GM12878 (cell line): ENCODE results near the gene ATOH7. TPM values are rescaled to one million over a fixed set of nuclear protein-coding genes. Genes with fewer than 3 reads are reported as not detected.

ENCODE experiments used
- ATAC-seq: fragments of 200-7000 bp; cut with Tn5 transposase; 3 replicates; pipeline ENCODE4 v1.9.1; 2020; ENCODE audit warnings: mild to moderate bottlenecking, moderate library complexity
- BruUV-seq: library from RNA; stranded (reverse); fragments of 400-500 nt; replicated peaks from 2 replicates; lab custom pipeline; 2021; lab: Mats Ljungman, UMichigan
- CTCF ChIA-PET: fragments of 300-600 bp; sonication (Branson Sonifier 250); formaldehyde crosslinking; extraction: SDS; loops from one replicate; lab custom pipeline; 2021; ENCODE audit warnings: inconsistent platforms; lab: Yijun Ruan, JAX
- POLR2A ChIA-PET: fragments of 350-600 bp; formaldehyde crosslinking; extraction: SDS; loops from one replicate; lab custom pipeline; 2021; ENCODE audit warnings: inconsistent platforms; lab: Charles Lee
- RAD21 ChIA-PET: fragments of 300-600 bp; sonication (Branson Sonifier 250); formaldehyde crosslinking; loops from one replicate; lab custom pipeline; 2023; ENCODE audit warnings: antibody characterized with exemption; ENCODE audit not compliant: unreplicated experiment; lab: Charles Lee
- SMC1A ChIA-PET: fragments of 300-600 bp; sonication (Branson Sonifier 250); formaldehyde crosslinking; loops from one replicate; lab custom pipeline; 2023; ENCODE audit not compliant: unreplicated experiment, uncharacterized antibody; lab: Charles Lee
- DNase-seq: peaks from one replicate; pipeline ENCODE4 v3.0.0-alpha.2; 2011; ENCODE audit warnings: low read depth, low spot score
- FAIRE-seq: peaks from 3 replicates; lab custom pipeline; 2011; peaks lifted over from hg19 to GRCh38; lab: Jason Lieb, UNC
- H2AFZ ChIP-seq: 2 replicates; pipeline ENCODE4 v1.6.0; 2011; ENCODE audit warnings: low read depth, low read length, control low read depth; ENCODE audit not compliant: control insufficient read depth
- H3K27ac ChIP-seq: 2 replicates; pipeline ENCODE4 v1.5.1; 2011; ENCODE audit warnings: control low read depth; ENCODE audit not compliant: control insufficient read depth, insufficient read depth
- H3K27me3 ChIP-seq, 2 experiments: replicated peaks in 1 of 2; 2 replicates each; pipeline versions ENCODE4 v1.6.0 to v1.6.1; 2011; ENCODE audit warnings: low read length in 1 of 2; ENCODE audit not compliant: control insufficient read depth in 2 of 2, insufficient read depth in 2 of 2
- H3K36me3 ChIP-seq, 2 experiments: 2 replicates each; pipeline ENCODE4 v1.5.1; 2011; ENCODE audit warnings: low read length in 1 of 2; ENCODE audit not compliant: control insufficient read depth in 2 of 2, insufficient read depth in 2 of 2
- H3K4me1 ChIP-seq: 2 replicates; pipeline ENCODE4 v1.6.1; 2011; ENCODE audit warnings: mild to moderate bottlenecking, low read length, moderate library complexity, mixed read lengths; ENCODE audit not compliant: control insufficient read depth, insufficient read depth
- H3K4me2 ChIP-seq: 2 replicates; pipeline ENCODE4 v1.6.0; 2011; ENCODE audit warnings: control low read depth; ENCODE audit not compliant: control insufficient read depth, insufficient read depth
- H3K4me3 ChIP-seq: fragments of 200-600 bp; sonication (generic); 2 replicates; pipeline ENCODE4 v1.5.1; 2016
- H3K79me2 ChIP-seq: 2 replicates; pipeline ENCODE4 v1.6.0; 2011; ENCODE audit warnings: low read length; ENCODE audit not compliant: control insufficient read depth, insufficient read depth
- H3K9ac ChIP-seq: 2 replicates; pipeline ENCODE4 v1.8.0; 2011; ENCODE audit warnings: low read length, control low read depth, mixed read lengths; ENCODE audit not compliant: control insufficient read depth, insufficient read depth
- H3K9me3 ChIP-seq: replicated peaks from 3 replicates; pipeline ENCODE4 v1.5.1; 2011; ENCODE audit warnings: mild to moderate bottlenecking, low read length; ENCODE audit not compliant: control insufficient read depth, insufficient read depth
- H4K20me1 ChIP-seq: 2 replicates; pipeline ENCODE4 v1.6.0; 2011; ENCODE audit not compliant: control insufficient read depth, insufficient read depth
- ESRRA ChIP-seq: IDR thresholded peaks from 2 replicates; pipeline ENCODE4 v1.6.1; 2012; ENCODE audit warnings: mild to moderate bottlenecking, low read length, improper control_type of control experiment
- JUND ChIP-seq: IDR thresholded peaks from 2 replicates; pipeline ENCODE4 v1.6.1; 2012; ENCODE audit warnings: low read depth, mild to moderate bottlenecking, low read length, improper control_type of control experiment, moderate library complexity
- NFXL1 ChIP-seq: fragments of 450-650 bp; IDR thresholded peaks from 2 replicates; pipeline ENCODE4 v1.6.1; 2017; ENCODE audit warnings: antibody characterized with exemption, mild to moderate bottlenecking, borderline replicate concordance
- NFYA ChIP-seq: IDR thresholded peaks from 2 replicates; pipeline ENCODE4 v1.6.1; 2011; ENCODE audit warnings: low read depth, mild to moderate bottlenecking, low read length, improper control_type of control experiment, borderline replicate concordance
- NR2F1 ChIP-seq: fragments of 450-650 bp; conservative IDR thresholded peaks from 2 replicates; pipeline ENCODE4 v1.6.1; 2017; ENCODE audit warnings: mild to moderate bottlenecking
- POLR2AphosphoS2 ChIP-seq: IDR thresholded peaks from 2 replicates; pipeline ENCODE4 v1.6.1; 2011; ENCODE audit warnings: low read depth, mild to moderate bottlenecking, low read length, improper control_type of control experiment, moderate library complexity
- TBL1XR1 ChIP-seq: IDR thresholded peaks from 2 replicates; pipeline ENCODE4 v1.6.1; 2012; ENCODE audit warnings: low read depth, low read length, improper control_type of control experiment
- ZNF217 ChIP-seq: fragments of 450-650 bp; IDR thresholded peaks from 2 replicates; pipeline ENCODE4 v1.6.1; 2017; ENCODE audit warnings: antibody characterized with exemption, mild to moderate bottlenecking
- ZNF24 ChIP-seq: fragments of 450-650 bp; IDR thresholded peaks from 2 replicates; pipeline ENCODE4 v1.6.1; 2017; ENCODE audit warnings: antibody characterized with exemption, mild to moderate bottlenecking
- WGBS: methylation state at CpG from one replicate; pipeline ENCODE4 v1.1.6; 2016; ENCODE audit warnings: low lambda C conversion rate; ENCODE audit not compliant: insufficient replicate concordance, insufficient coverage; ENCODE audit errors: missing lambda C conversion rate; 5-methylcytosine and 5-hydroxymethylcytosine counted together
- in situ Hi-C: fragments of 300-500 bp; cut with MboI; formaldehyde crosslinking; loops from 9 replicates; pipeline ENCODE4 v1.14.3; 2018; ENCODE audit warnings: mixed read lengths
- intact Hi-C: fragments of 100-400 bp; cut with micrococcal nuclease; formaldehyde crosslinking; loops from one replicate; pipeline ENCODE4 v1.14.2; 2022; ENCODE audit not compliant: unreplicated experiment
- polyA plus RNA-seq, 11 experiments: library from polyadenylated mRNA; depleted of rRNA in 4 of 11; unstranded in 6 of 11; stranded (reverse) in 5 of 11; fragments of >200 nt; fragmentation: Nextera tagmentation in 4 of 11; fragmentation: Illumina TruSeq in 1 of 11; extraction: Ambion mirVana in 4 of 11; extraction: Trizol in 1 of 11; gene quantifications; 1 replicate in 1 of 11; 2 replicates in 10 of 11; pipeline versions ENCODE4 v1.2.1 to v1.2.3, GENCODE V29; 2011 to 2016; ENCODE audit warnings: inconsistent platforms in 2 of 11, missing spikeins in 2 of 11, low read depth in 1 of 11
- total RNA-seq, 4 experiments: library from RNA; depleted of rRNA in 3 of 4; stranded (reverse); fragments of >200 nt in 3 of 4; fragmentation: Illumina TruSeq in 1 of 4; extraction: Trizol in 1 of 4; gene quantifications; 2 replicates each; pipeline versions ENCODE4 v1.2.1 to v1.2.3, GENCODE V29; 2013 to 2021
- TF ChIP-seq, protein P1 (sequence below): fragments of 450-650 bp; IDR thresholded peaks from 2 replicates; pipeline ENCODE4 v1.6.1; 2014; ENCODE audit warnings: mild to moderate bottlenecking
- TF ChIP-seq, protein P2 (sequence below): fragments of 450-650 bp; IDR thresholded peaks from 2 replicates; pipeline ENCODE4 v1.6.1; 2018; ENCODE audit warnings: borderline replicate concordance, mild to moderate bottlenecking; ENCODE audit not compliant: partially characterized antibody
- TF ChIP-seq, protein P3 (sequence below): fragments of 450-650 bp; IDR thresholded peaks from 2 replicates; pipeline ENCODE4 v1.6.1; 2017; ENCODE audit warnings: borderline replicate concordance
- TF ChIP-seq, protein P4 (sequence below): fragments of 450-650 bp; IDR thresholded peaks from 2 replicates; pipeline ENCODE4 v1.6.1; 2018; ENCODE audit warnings: mild to moderate bottlenecking, low read depth, moderate library complexity; ENCODE audit not compliant: partially characterized antibody

ATOH7 gene
- total and polyA plus RNA-seq, 10 of the 15 experiments (the other 5 are each of a cell fraction or from before 2014, with no cell fraction given): not detected

DNA sequence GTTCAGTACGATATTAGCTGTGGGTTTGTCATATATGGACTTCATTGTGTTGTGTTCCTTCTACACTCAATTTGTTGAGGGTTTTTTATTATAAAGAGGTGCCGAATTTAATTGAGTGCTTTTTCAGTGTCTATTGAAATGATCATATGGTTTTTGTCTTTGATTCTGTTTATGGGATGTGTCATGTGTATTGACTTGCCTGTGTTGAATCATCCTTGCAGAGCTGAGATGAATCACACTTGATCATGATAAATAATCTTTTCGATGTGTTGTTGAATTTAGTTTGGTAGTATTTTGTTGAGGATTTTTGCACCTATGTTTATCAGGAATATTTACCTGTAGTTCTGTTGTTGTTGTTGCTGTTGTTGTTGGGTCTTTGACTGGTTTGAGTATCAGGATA is 39.8 kb downstream of the ATOH7 start:
- no peak overlapping the region for H2AFZ ChIP-seq
- H3K4me2 ChIP-seq: no peak overlapping the region
- no peaks in the 10 kb centered on the region for H4K20me1 ChIP-seq
- intact Hi-C loops (no loop called here), in situ Hi-C loops (no loop called here)
- FAIRE-seq (no peak), ATAC-seq (no peak), DNase-seq (no peak)
- no peak overlapping the region for H3K4me3 ChIP-seq
- ChIA-PET RAD21 (no interaction called here), POLR2A (no interaction called here), SMC1A (no interaction called here), CTCF (interaction anchor here (1.8 kb wide), 1 partner anchor 21 kb away, joined by 7 read pairs; no protein-coding TSS in a partner anchor)
- no peaks in the 10 kb centered on the region for H3K27me3 ChIP-seq
- H3K36me3 ChIP-seq: no peaks in the 10 kb centered on the region
- H3K79me2 ChIP-seq: no peaks in the 10 kb centered on the region
- H3K27ac ChIP-seq: no peak overlapping the region
- H3K9ac ChIP-seq: no peak overlapping the region
- BruUV-seq: no TSS peak
- H3K9me3 ChIP-seq: no peaks in the 10 kb centered on the region
- H3K4me1 ChIP-seq: no peaks in the 10 kb centered on the region
- 35% methylated on average over 3 of the region's 3 CpGs for WGBS
- TF ChIP-seq, protein P1, sequence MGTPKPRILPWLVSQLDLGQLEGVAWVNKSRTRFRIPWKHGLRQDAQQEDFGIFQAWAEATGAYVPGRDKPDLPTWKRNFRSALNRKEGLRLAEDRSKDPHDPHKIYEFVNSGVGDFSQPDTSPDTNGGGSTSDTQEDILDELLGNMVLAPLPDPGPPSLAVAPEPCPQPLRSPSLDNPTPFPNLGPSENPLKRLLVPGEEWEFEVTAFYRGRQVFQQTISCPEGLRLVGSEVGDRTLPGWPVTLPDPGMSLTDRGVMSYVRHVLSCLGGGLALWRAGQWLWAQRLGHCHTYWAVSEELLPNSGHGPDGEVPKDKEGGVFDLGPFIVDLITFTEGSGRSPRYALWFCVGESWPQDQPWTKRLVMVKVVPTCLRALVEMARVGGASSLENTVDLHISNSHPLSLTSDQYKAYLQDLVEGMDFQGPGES: no peak
- TF ChIP-seq TBL1XR1 (no peak), NFXL1 (no peak), NFYA (no peak), ESRRA (no peak), POLR2AphosphoS2 (no peak), JUND (no peak), NR2F1 (no peak), ZNF217 (no peak), ZNF24 (no peak)
- TF ChIP-seq, protein P2, sequence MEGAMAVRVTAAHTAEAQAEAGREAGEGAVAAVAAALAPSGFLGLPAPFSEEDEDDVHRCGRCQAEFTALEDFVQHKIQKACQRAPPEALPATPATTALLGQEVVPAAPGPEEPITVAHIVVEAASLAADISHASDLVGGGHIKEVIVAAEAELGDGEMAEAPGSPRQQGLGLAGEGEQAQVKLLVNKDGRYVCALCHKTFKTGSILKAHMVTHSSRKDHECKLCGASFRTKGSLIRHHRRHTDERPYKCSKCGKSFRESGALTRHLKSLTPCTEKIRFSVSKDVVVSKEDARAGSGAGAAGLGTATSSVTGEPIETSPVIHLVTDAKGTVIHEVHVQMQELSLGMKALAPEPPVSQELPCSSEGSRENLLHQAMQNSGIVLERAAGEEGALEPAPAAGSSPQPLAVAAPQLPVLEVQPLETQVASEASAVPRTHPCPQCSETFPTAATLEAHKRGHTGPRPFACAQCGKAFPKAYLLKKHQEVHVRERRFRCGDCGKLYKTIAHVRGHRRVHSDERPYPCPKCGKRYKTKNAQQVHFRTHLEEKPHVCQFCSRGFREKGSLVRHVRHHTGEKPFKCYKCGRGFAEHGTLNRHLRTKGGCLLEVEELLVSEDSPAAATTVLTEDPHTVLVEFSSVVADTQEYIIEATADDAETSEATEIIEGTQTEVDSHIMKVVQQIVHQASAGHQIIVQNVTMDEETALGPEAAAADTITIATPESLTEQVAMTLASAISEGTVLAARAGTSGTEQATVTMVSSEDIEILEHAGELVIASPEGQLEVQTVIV: no peak
- TF ChIP-seq, protein P3, sequence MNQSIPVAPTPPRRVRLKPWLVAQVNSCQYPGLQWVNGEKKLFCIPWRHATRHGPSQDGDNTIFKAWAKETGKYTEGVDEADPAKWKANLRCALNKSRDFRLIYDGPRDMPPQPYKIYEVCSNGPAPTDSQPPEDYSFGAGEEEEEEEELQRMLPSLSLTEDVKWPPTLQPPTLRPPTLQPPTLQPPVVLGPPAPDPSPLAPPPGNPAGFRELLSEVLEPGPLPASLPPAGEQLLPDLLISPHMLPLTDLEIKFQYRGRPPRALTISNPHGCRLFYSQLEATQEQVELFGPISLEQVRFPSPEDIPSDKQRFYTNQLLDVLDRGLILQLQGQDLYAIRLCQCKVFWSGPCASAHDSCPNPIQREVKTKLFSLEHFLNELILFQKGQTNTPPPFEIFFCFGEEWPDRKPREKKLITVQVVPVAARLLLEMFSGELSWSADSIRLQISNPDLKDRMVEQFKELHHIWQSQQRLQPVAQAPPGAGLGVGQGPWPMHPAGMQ: no peak
- TF ChIP-seq, protein P4, sequence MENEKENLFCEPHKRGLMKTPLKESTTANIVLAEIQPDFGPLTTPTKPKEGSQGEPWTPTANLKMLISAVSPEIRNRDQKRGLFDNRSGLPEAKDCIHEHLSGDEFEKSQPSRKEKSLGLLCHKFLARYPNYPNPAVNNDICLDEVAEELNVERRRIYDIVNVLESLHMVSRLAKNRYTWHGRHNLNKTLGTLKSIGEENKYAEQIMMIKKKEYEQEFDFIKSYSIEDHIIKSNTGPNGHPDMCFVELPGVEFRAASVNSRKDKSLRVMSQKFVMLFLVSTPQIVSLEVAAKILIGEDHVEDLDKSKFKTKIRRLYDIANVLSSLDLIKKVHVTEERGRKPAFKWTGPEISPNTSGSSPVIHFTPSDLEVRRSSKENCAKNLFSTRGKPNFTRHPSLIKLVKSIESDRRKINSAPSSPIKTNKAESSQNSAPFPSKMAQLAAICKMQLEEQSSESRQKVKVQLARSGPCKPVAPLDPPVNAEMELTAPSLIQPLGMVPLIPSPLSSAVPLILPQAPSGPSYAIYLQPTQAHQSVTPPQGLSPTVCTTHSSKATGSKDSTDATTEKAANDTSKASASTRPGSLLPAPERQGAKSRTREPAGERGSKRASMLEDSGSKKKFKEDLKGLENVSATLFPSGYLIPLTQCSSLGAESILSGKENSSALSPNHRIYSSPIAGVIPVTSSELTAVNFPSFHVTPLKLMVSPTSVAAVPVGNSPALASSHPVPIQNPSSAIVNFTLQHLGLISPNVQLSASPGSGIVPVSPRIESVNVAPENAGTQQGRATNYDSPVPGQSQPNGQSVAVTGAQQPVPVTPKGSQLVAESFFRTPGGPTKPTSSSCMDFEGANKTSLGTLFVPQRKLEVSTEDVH: no peak
